ENCODE results near the gene APOC3.

Gene APOC3

DNA sequence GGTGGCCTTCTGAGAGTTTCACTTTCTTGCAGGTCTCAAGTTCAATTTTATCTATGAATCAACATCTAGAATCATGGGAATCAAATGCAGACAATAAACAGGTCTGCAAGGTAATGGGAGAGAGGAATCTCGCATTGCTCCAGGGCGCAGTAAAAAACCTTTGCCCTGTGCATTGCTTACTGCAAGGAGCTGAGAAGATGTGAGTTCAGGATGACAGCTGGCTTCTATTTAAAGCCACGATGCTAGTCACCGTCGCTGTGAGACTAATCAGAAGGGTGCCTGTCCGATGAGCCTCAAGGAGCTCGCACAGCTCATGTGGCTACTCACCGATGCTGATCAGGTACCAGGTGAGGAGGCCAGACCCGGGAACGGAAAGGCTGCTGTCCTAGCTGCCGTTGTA lies 37.9 kb downstream of the APOC3 start:
- TF ChIP-seq CTCF (conservative IDR thresholded peaks at IDR 0.05; ENCODE audit: low read depth, low read length) = no peak
- DNase-seq (ENCODE audit: low read depth) = no peak
- no peak overlapping the region for H3K4me3 ChIP-seq (ENCODE audit: low read length)

GRCh38 chr11:116868066-116868465 lies 38.4 kb downstream of the APOC3 start:
- no peak overlapping the region for H3K4me3 ChIP-seq (ENCODE audit: low read length)
- no peak for DNase-seq (ENCODE audit: low read depth)
- TF ChIP-seq CTCF (conservative IDR thresholded peaks at IDR 0.05; ENCODE audit: low read depth, low read length) = no peak

DNA sequence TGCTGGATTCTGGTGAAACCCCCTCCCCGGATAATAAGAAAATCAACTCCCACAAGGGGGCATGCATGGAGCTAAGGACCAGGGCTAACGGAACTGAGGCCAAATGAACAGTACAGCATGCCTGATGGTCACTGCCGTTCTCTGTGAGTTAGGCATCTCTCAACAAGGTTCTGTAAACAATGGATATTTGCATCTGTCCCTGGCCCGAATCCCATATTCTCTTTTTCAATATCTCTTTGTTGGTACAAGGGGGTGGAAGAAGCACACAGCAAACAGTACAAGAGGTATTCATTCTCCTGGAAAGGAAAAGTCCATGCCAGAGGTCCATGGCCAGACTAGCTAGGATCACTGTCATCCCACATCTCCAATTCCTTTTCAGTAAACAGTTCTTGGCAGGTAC lies 39.9 kb downstream of the APOC3 start:
- TF ChIP-seq CTCF (conservative IDR thresholded peaks at IDR 0.05; ENCODE audit: low read depth, low read length) = no peak
- no peak overlapping the region for H3K4me3 ChIP-seq (ENCODE audit: low read length)
- DNase-seq (ENCODE audit: low read depth) = no peak

- TF ChIP-seq CTCF (conservative IDR thresholded peaks at IDR 0.05; ENCODE audit: low read depth, low read length) = no peak
- no peak for DNase-seq (ENCODE audit: low read depth)
- H3K4me3 ChIP-seq (ENCODE audit: low read length) = no peak overlapping the region
These were observed 40.3 kb downstream of the APOC3 start for GRCh38 chr11:116870054-116870453.

GRCh38 chr11:116871248-116871647 lies 41.5 kb downstream of the APOC3 start:
- no peak for DNase-seq (ENCODE audit: low read depth)
- H3K4me3 ChIP-seq (ENCODE audit: low read length) = no peak overlapping the region
- no peak for TF ChIP-seq CTCF (conservative IDR thresholded peaks at IDR 0.05; ENCODE audit: low read depth, low read length)

- TF ChIP-seq CTCF (conservative IDR thresholded peaks at IDR 0.05; ENCODE audit: low read depth, low read length) = no peak
- no peak for DNase-seq (ENCODE audit: low read depth)
- no peak overlapping the region for H3K4me3 ChIP-seq (ENCODE audit: low read length)
These were observed 43.7 kb downstream of the APOC3 start for GRCh38 chr11:116873381-116873780.

GRCh38 chr11:116874251-116874650 lies 44.5 kb downstream of the APOC3 start:
- no peak overlapping the region for H3K4me3 ChIP-seq (ENCODE audit: low read length)
- TF ChIP-seq CTCF (conservative IDR thresholded peaks at IDR 0.05; ENCODE audit: low read depth, low read length) = no peak
- no peak for DNase-seq (ENCODE audit: low read depth)

Measured in retinal pigment epithelial cell (primary cell).